HepG2 (cell line): ENCODE measurements around the gene MAP1LC3A. TPM values are rescaled to one million over a fixed set of nuclear protein-coding genes. Genes with fewer than 3 reads are reported as not detected.

Experiments used
- ATF1 ChIP-seq: IDR thresholded peaks from 2 replicates; pipeline ENCODE4 v1.6.1; 2016; ENCODE audit warnings: mild to moderate bottlenecking, control low read depth
- FOXM1 ChIP-seq: sonication (generic); formaldehyde crosslinking; IDR thresholded peaks from 2 replicates; pipeline ENCODE4 v1.5.0; 2020; ENCODE audit warnings: missing genetic modification reagents
- HHEX ChIP-seq: IDR thresholded peaks from 2 replicates; pipeline ENCODE4 v1.6.1; 2016; ENCODE audit warnings: control low read depth
- KLF11 ChIP-seq: IDR thresholded peaks from 2 replicates; pipeline ENCODE4 v1.6.1; 2016; ENCODE audit warnings: missing compliant biosample characterization
- KLF13 ChIP-seq: sonication (generic); formaldehyde crosslinking; IDR thresholded peaks from 2 replicates; pipeline ENCODE4 v1.4.0; 2020; ENCODE audit warnings: mild to moderate bottlenecking, missing genetic modification reagents
- MLLT10 ChIP-seq: sonication (generic); formaldehyde crosslinking; IDR thresholded peaks from 2 replicates; pipeline ENCODE4 v1.4.0; 2020; ENCODE audit warnings: missing genetic modification reagents
- MLX ChIP-seq: IDR thresholded peaks from 2 replicates; pipeline ENCODE4 v1.6.1; 2016
- NCOR1 ChIP-seq: fragments of 200-600 bp; sonication (generic); IDR thresholded peaks from 2 replicates; pipeline ENCODE4 v1.7.0; 2017; ENCODE audit warnings: antibody characterized with exemption, low read length, borderline replicate concordance
- RNF219 ChIP-seq: sonication (generic); formaldehyde crosslinking; IDR thresholded peaks from 2 replicates; pipeline ENCODE4 v1.5.0; 2020; ENCODE audit warnings: mild to moderate bottlenecking, missing genetic modification reagents
- YEATS2 ChIP-seq: sonication (generic); formaldehyde crosslinking; IDR thresholded peaks from 2 replicates; pipeline ENCODE4 v1.4.0; 2020; ENCODE audit warnings: missing genetic modification reagents, borderline replicate concordance
- ZBTB33 ChIP-seq: sonication (generic); formaldehyde crosslinking; IDR thresholded peaks from 2 replicates; pipeline ENCODE4 v1.4.0; 2020; ENCODE audit warnings: missing genetic modification reagents
- ZBTB8A ChIP-seq: sonication (generic); formaldehyde crosslinking; IDR thresholded peaks from 2 replicates; pipeline ENCODE4 v1.4.0; 2020; ENCODE audit warnings: mild to moderate bottlenecking, low read depth, missing genetic modification reagents, borderline replicate concordance
- ZC3H4 ChIP-seq: sonication (generic); formaldehyde crosslinking; IDR thresholded peaks from 2 replicates; pipeline ENCODE4 v1.4.0; 2020; ENCODE audit warnings: missing genetic modification reagents, borderline replicate concordance
- ZFP36L2 ChIP-seq: sonication (generic); formaldehyde crosslinking; IDR thresholded peaks from 2 replicates; pipeline ENCODE4 v1.4.0; 2020; ENCODE audit warnings: missing genetic modification reagents
- ZHX2 ChIP-seq, 2 experiments: sonication (generic) in 1 of 2; formaldehyde crosslinking in 1 of 2; IDR thresholded peaks; 2 replicates each; pipeline versions ENCODE4 v1.6.1 to v1.9.0; 2014 to 2022; ENCODE audit warnings: antibody characterized with exemption in 1 of 2, borderline replicate concordance in 1 of 2, inconsistent platforms in 1 of 2, low read depth in 1 of 2, missing genetic modification reagents in 1 of 2
- ZNF230 ChIP-seq: sonication (generic); formaldehyde crosslinking; IDR thresholded peaks from 2 replicates; pipeline ENCODE4 v1.4.0; 2020; ENCODE audit warnings: mild to moderate bottlenecking, missing genetic modification reagents
- ZNF253 ChIP-seq: sonication (generic); formaldehyde crosslinking; IDR thresholded peaks from 2 replicates; pipeline ENCODE4 v1.8.0; 2022; ENCODE audit warnings: mild to moderate bottlenecking, missing genetic modification reagents, borderline replicate concordance
- ZNF441 ChIP-seq: sonication (generic); formaldehyde crosslinking; IDR thresholded peaks from 2 replicates; pipeline ENCODE4 v1.7.0; 2021; ENCODE audit warnings: missing genetic modification reagents, borderline replicate concordance
- ZNF563 ChIP-seq: sonication (generic); formaldehyde crosslinking; IDR thresholded peaks from 2 replicates; pipeline ENCODE4 v1.8.0; 2022; ENCODE audit warnings: mild to moderate bottlenecking, moderate library complexity, missing genetic modification reagents
- ZNF878 ChIP-seq: sonication (generic); formaldehyde crosslinking; IDR thresholded peaks from 2 replicates; pipeline ENCODE4 v1.8.1; 2023; ENCODE audit warnings: mild to moderate bottlenecking, missing genetic modification reagents, moderate library complexity
- polyA plus RNA-seq, 8 experiments: library from polyadenylated mRNA; depleted of rRNA in 3 of 8; stranded (reverse) in 7 of 8; unstranded in 1 of 8; fragments of >200 nt; fragmentation: Illumina TruSeq in 4 of 8; extraction: Trizol in 4 of 8; gene quantifications; 2 replicates each; pipeline versions ENCODE4 v1.2.1 to v1.2.3, GENCODE V29; 2011 to 2016; ENCODE audit warnings: low read depth in 4 of 8, missing spikeins in 1 of 8, mixed read lengths in 1 of 8; ENCODE audit not compliant: insufficient read depth in 1 of 8
- total RNA-seq, 5 experiments: library from RNA; depleted of rRNA; stranded (reverse); fragments of >200 nt; fragmentation: Illumina TruSeq; extraction: Trizol; gene quantifications; 2 replicates each; pipeline ENCODE4 v1.2.3, GENCODE V29; 2016; ENCODE audit warnings: low read depth in 1 of 5

MAP1LC3A gene
- total and polyA plus RNA-seq, 2 of the 13 experiments (the other 11 are each of a cell fraction or from before 2014, with no cell fraction given): not detected

- TF ChIP-seq ZBTB33 (CRISPR knock-in tag) (no peak), MLLT10 (CRISPR knock-in tag) (no peak), NCOR1 (no peak), ATF1 (CRISPR knock-in tag) (no peak), RNF219 (no peak), ZHX2 (IDR thresholded peaks at IDR 0.05; ENCODE audit: low read depth) (no peak), ZHX2 (CRISPR knock-in tag; IDR thresholded peaks at IDR 0.05; ENCODE audit: borderline replicate concordance) (no peak), FOXM1 (CRISPR knock-in tag) (no peak), ZNF878 (CRISPR knock-in tag) (no peak), MLX (no peak), ZFP36L2 (CRISPR knock-in tag) (no peak), ZC3H4 (CRISPR knock-in tag) (no peak), YEATS2 (no peak), ZNF253 (CRISPR knock-in tag) (no peak), HHEX (CRISPR knock-in tag) (no peak), ZBTB8A (CRISPR knock-in tag) (no peak), ZNF563 (no peak), KLF11 (CRISPR knock-in tag) (no peak), KLF13 (CRISPR knock-in tag) (no peak), ZNF441 (CRISPR knock-in tag) (no peak), ZNF230 (no peak)
Measured at GRCh38 chr20:34604980-34605788, 46.7 kb downstream of the MAP1LC3A start (continued).
